ENCODE results near the gene IKZF2. TPM values are rescaled to one million over a fixed set of nuclear protein-coding genes. Genes with fewer than 3 reads are reported as not detected.

The IKZF2 gene
- total RNA-seq, 1 experiment from 2014 or later: 1.6 TPM

GRCh38 chr2:213137064-213137463 is 14.3 kb downstream of the IKZF2 start:
- no peak overlapping the region for H2AFZ ChIP-seq (ENCODE audit: low read depth, low read length, poor library complexity, severe bottlenecking)
- H3K4me2 ChIP-seq (ENCODE audit: low read length): no peak overlapping the region
- H3K27ac ChIP-seq (ENCODE audit: low read depth, low read length): no peak overlapping the region
- no peaks in the 10 kb centered on the region for H3K9me3 ChIP-seq (ENCODE audit: control insufficient read depth in 1 of 2, insufficient read depth in 1 of 2, low read depth in 1 of 2, low read length in 2 of 2)
- H3K36me3 ChIP-seq (ENCODE audit: control insufficient read depth in 1 of 2, insufficient read depth in 2 of 2, low read length in 2 of 2): no peaks in the 10 kb centered on the region
- H3K9me2 ChIP-seq (ENCODE audit: insufficient read depth): no peaks in the 10 kb centered on the region
- ChIA-PET CTCF (interaction anchor here (1.4 kb wide), 1 partner anchor 16 kb away, joined by 3 read pairs; no protein-coding TSS in a partner anchor), RAD21 (ENCODE audit: low non-redundant PET in 1 of 2, low total read pairs in 2 of 2, uncharacterized antibody in 2 of 2, unreplicated experiment in 2 of 2) (no interaction called here), POLR2A (no interaction called here)
- DNase-seq (ENCODE audit: low read depth, low spot score): no peak
- no peak for ATAC-seq
- intact Hi-C loops (cut with micrococcal nuclease): no loop called here
- TF ChIP-seq EZH2phosphoT487 (IDR thresholded peaks at IDR 0.05; ENCODE audit: borderline replicate concordance) (no peak), TCF7L2 (IDR thresholded peaks at IDR 0.05; ENCODE audit: borderline replicate concordance, extremely low read depth, insufficient read depth, insufficient read length) (no peak), ATF3 (IDR thresholded peaks at IDR 0.05) (no peak), RAD21 (IDR thresholded peaks at IDR 0.05; ENCODE audit: low read depth) (no peak), SRF (IDR thresholded peaks at IDR 0.05; ENCODE audit: low read depth) (no peak), CBX3 (IDR thresholded peaks at IDR 0.05; ENCODE audit: low read depth) (no peak), REST (IDR thresholded peaks at IDR 0.05; ENCODE audit: low read depth) (no peak), ZBTB33 (IDR thresholded peaks at IDR 0.05; ENCODE audit: extremely low read depth, insufficient replicate concordance, low read length) (no peak), SP1 (IDR thresholded peaks at IDR 0.05; ENCODE audit: low read depth) (no peak), CEBPB (IDR thresholded peaks at IDR 0.05; ENCODE audit: low read depth) (no peak)
- H3K4me1 ChIP-seq (ENCODE audit: control insufficient read depth in 1 of 2, insufficient read depth in 2 of 2, low read length in 2 of 2): no peaks in the 10 kb centered on the region
- H4K20me1 ChIP-seq (ENCODE audit: insufficient read depth): no peaks in the 10 kb centered on the region
- H3K9ac ChIP-seq (ENCODE audit: low read length): no peak overlapping the region
- no peak overlapping the region for H3K4me3 ChIP-seq (replicated peaks in 1 of 2; ENCODE audit: low read depth in 1 of 2, low read length in 2 of 2)
- H3K27me3 ChIP-seq (ENCODE audit: insufficient read depth, low read length): no peaks in the 10 kb centered on the region
- H3K79me2 ChIP-seq (ENCODE audit: insufficient read depth, low read length): no peaks in the 10 kb centered on the region
- no TSS peak for BruUV-seq (replicated peaks)
